GM12873 (cell line): ENCODE measurements around the gene FKBP7.

ENCODE experiments used
- CTCF ChIP-seq: IDR thresholded peaks from 2 replicates; pipeline ENCODE4 v1.5.1; 2012; ENCODE audit warnings: low read depth, mild to moderate bottlenecking, moderate library complexity, low read length, control low read depth; ENCODE audit not compliant: insufficient read depth; ENCODE audit errors: missing control alignments

The FKBP7 gene

GRCh38 chr2:178420463-178420999 is 57.9 kb downstream of the FKBP7 start:
- no peak for TF ChIP-seq CTCF

GRCh38 chr2:178419123-178419522 is 59.3 kb downstream of the FKBP7 start:
- TF ChIP-seq CTCF, result peak; percentile 30

- TF ChIP-seq CTCF, result no peak
Measured at GRCh38 chr2:178418426-178418825, 60.0 kb downstream of the FKBP7 start.

GRCh38 chr2:178417916-178418315 is 60.5 kb downstream of the FKBP7 start:
- TF ChIP-seq CTCF, result no peak

GRCh38 chr2:178415979-178416378 is 62.4 kb downstream of the FKBP7 start:
- no peak for TF ChIP-seq CTCF

GRCh38 chr2:178414266-178415247 is 63.8 kb downstream of the FKBP7 start:
- peak; percentile 94 for TF ChIP-seq CTCF
